IMR-90 (cell line): ENCODE results near the gene COL23A1. TPM values are rescaled to one million over a fixed set of nuclear protein-coding genes. Genes with fewer than 3 reads are reported as not detected.

Experiments
- ATAC-seq: fragments of 200-7000 bp; cut with Tn5 transposase; 2 replicates; pipeline ENCODE4 v1.9.1; 2020; ENCODE audit warnings: low read depth, mild to moderate bottlenecking, moderate library complexity
- BruUV-seq: library from RNA; stranded (reverse); fragments of 400-500 nt; replicated peaks from 2 replicates; lab custom pipeline; 2021; lab: Mats Ljungman, UMichigan
- CTCF ChIA-PET: fragments of 300-600 bp; formaldehyde crosslinking; extraction: SDS; loops from one replicate; lab custom pipeline; 2021; ENCODE audit warnings: antibody characterized with exemption; lab: Yijun Ruan, JAX
- POLR2A ChIA-PET: fragments of 300-600 bp; sonication (Branson Sonifier 250); formaldehyde crosslinking; loops from one replicate; lab custom pipeline; 2022; ENCODE audit warnings: antibody characterized with exemption; ENCODE audit not compliant: unreplicated experiment; lab: Charles Lee
- DNase-seq: peaks from one replicate; pipeline ENCODE4 v3.0.0; 2013
- H2AFZ ChIP-seq: replicated peaks from 2 replicates; pipeline ENCODE3; 2013; ENCODE audit warnings: low read length, mild to moderate bottlenecking; ENCODE audit not compliant: poor library complexity
- H2AK5ac ChIP-seq: 2 replicates; pipeline ENCODE4 v1.6.1; 2013; ENCODE audit warnings: low read depth, low read length, inconsistent platforms
- H2AK9ac ChIP-seq: replicated peaks from 2 replicates; pipeline ENCODE3; 2013; ENCODE audit warnings: mild to moderate bottlenecking, low read depth, low read length, moderate library complexity; ENCODE audit not compliant: poor library complexity
- H2BK120ac ChIP-seq: 2 replicates; pipeline ENCODE4 v1.6.1; 2013; ENCODE audit warnings: low read depth, low read length, inconsistent platforms
- H2BK15ac ChIP-seq: 3 replicates; pipeline ENCODE4 v1.6.1; 2013; ENCODE audit warnings: low read depth, low read length, inconsistent platforms
- H2BK20ac ChIP-seq: 2 replicates; pipeline ENCODE4 v1.6.1; 2013; ENCODE audit warnings: low read depth, mild to moderate bottlenecking, inconsistent platforms, low read length, moderate library complexity
- H2BK5ac ChIP-seq: 2 replicates; pipeline ENCODE4 v1.6.1; 2013; ENCODE audit warnings: mild to moderate bottlenecking, low read depth, low read length, inconsistent platforms; ENCODE audit not compliant: poor library complexity, severe bottlenecking
- H3K14ac ChIP-seq: replicated peaks from 2 replicates; pipeline ENCODE4 v1.6.1; 2013; ENCODE audit warnings: low read depth, low read length, inconsistent platforms
- H3K18ac ChIP-seq: 2 replicates; pipeline ENCODE4 v1.6.1; 2013; ENCODE audit warnings: low read depth, low read length, control low read depth
- H3K23ac ChIP-seq: 2 replicates; pipeline ENCODE4 v1.6.1; 2013; ENCODE audit warnings: low read depth, low read length, inconsistent platforms
- H3K27ac ChIP-seq: 2 replicates; pipeline ENCODE4 v1.5.1; 2013; ENCODE audit warnings: mild to moderate bottlenecking, control low read depth, low read length; ENCODE audit not compliant: insufficient read depth
- H3K27me3 ChIP-seq: 2 replicates; pipeline ENCODE4 v1.6.1; 2013; ENCODE audit warnings: low read length; ENCODE audit not compliant: control insufficient read depth, insufficient read depth
- H3K36me3 ChIP-seq: 2 replicates; pipeline ENCODE4 v1.6.1; 2013; ENCODE audit warnings: low read length, mixed read lengths; ENCODE audit not compliant: control insufficient read depth, insufficient read depth
- H3K4ac ChIP-seq: 2 replicates; pipeline ENCODE4 v1.6.1; 2013; ENCODE audit warnings: low read depth, low read length, inconsistent platforms
- H3K4me1 ChIP-seq: 2 replicates; pipeline ENCODE4 v1.6.1; 2013; ENCODE audit warnings: low read length, mixed read lengths; ENCODE audit not compliant: control insufficient read depth, insufficient read depth
- H3K4me2 ChIP-seq: 2 replicates; pipeline ENCODE4 v1.6.1; 2013; ENCODE audit warnings: low read depth, mild to moderate bottlenecking, control low read depth, low read length, moderate library complexity
- H3K4me3 ChIP-seq: 2 replicates; pipeline ENCODE4 v1.5.1; 2013; ENCODE audit warnings: low read depth, mild to moderate bottlenecking, control low read depth, low read length, moderate library complexity; ENCODE audit not compliant: insufficient read depth
- H3K56ac ChIP-seq: 2 replicates; pipeline ENCODE4 v1.6.1; 2013; ENCODE audit warnings: low read length, inconsistent platforms; ENCODE audit not compliant: insufficient read depth; ENCODE audit errors: extremely low read depth
- H3K79me1 ChIP-seq, 2 experiments: 2 replicates each; pipeline ENCODE4 v1.6.1; 2013; ENCODE audit warnings: low read length in 2 of 2, inconsistent platforms in 1 of 2, low read depth in 1 of 2
- H3K9ac ChIP-seq: 2 replicates; pipeline ENCODE4 v1.6.1; 2013; ENCODE audit warnings: low read depth, low read length, control low read depth
- H3K9me1 ChIP-seq: 2 replicates; pipeline ENCODE4 v1.6.1; 2013; ENCODE audit warnings: low read length, inconsistent platforms; ENCODE audit not compliant: insufficient read depth
- H3K9me3 ChIP-seq: 2 replicates; pipeline ENCODE4 v1.6.1; 2013; ENCODE audit warnings: low read length; ENCODE audit not compliant: control insufficient read depth, insufficient read depth
- H4K20me1 ChIP-seq: 2 replicates; pipeline ENCODE4 v1.6.1; 2013; ENCODE audit warnings: low read length, inconsistent platforms; ENCODE audit not compliant: insufficient read depth
- H4K5ac ChIP-seq: 2 replicates; pipeline ENCODE4 v1.6.1; 2013; ENCODE audit warnings: mild to moderate bottlenecking, low read depth, low read length, control low read depth
- H4K8ac ChIP-seq, 2 experiments: 2 replicates each; pipeline ENCODE4 v1.6.1; 2013; ENCODE audit warnings: low read depth in 2 of 2, low read length in 2 of 2, control low read depth in 1 of 2, inconsistent platforms in 1 of 2
- H4K91ac ChIP-seq: 2 replicates; pipeline ENCODE4 v1.6.1; 2013; ENCODE audit warnings: low read depth, low read length, inconsistent platforms; ENCODE audit not compliant: insufficient read depth
- CTCF ChIP-seq: conservative IDR thresholded peaks from 2 replicates; pipeline ENCODE4 v1.5.1; 2012; ENCODE audit warnings: mild to moderate bottlenecking, low read depth, low read length, improper control_type of control experiment
- MAFK ChIP-seq: IDR thresholded peaks from 2 replicates; pipeline ENCODE4 v1.6.1; 2012; ENCODE audit warnings: low read depth, low read length, improper control_type of control experiment
- WGBS, 2 experiments: methylation state at CpG; one replicate each; pipeline versions ENCODE4 v1.1.5 to v1.1.7; 2013; ENCODE audit warnings: missing lambda C conversion rate in 2 of 2; ENCODE audit not compliant: insufficient read length in 1 of 2; ENCODE audit errors: extremely low coverage in 2 of 2; 5-methylcytosine and 5-hydroxymethylcytosine counted together
- dilution Hi-C: fragments of 300-500 bp; cut with HindIII; formaldehyde crosslinking; loops from one replicate; pipeline ENCODE4 v1.14.3; 2018; ENCODE audit warnings: low sequenced_read_pairs; ENCODE audit not compliant: unreplicated experiment
- in situ Hi-C: fragments of 300-500 bp; cut with MboI; formaldehyde crosslinking; loops from 3 replicates; pipeline ENCODE4 v1.14.3; 2019; ENCODE audit warnings: low sequenced_read_pairs, inconsistent platforms, mixed read lengths
- intact Hi-C: fragments of 100-400 bp; cut with micrococcal nuclease; formaldehyde crosslinking; loops from 2 replicates; pipeline ENCODE4 v1.10.0; 2022
- polyA plus RNA-seq, 3 experiments: library from polyadenylated mRNA; depleted of rRNA; stranded (reverse); fragments of >200 nt; gene quantifications; 2 replicates each; pipeline ENCODE4 v1.2.3, GENCODE V29; 2012; ENCODE audit warnings: low replicate concordance in 1 of 3
- total RNA-seq: library from RNA; depleted of rRNA; stranded (reverse); fragments of >200 nt; gene quantifications from 2 replicates; pipeline ENCODE4 v1.2.3, GENCODE V29; 2012

Gene COL23A1
- total and polyA plus RNA-seq, 2 of the 4 experiments (the other 2 are of a cell fraction), result not detected

GRCh38 chr5:178619390-178619789, 29.2 kb upstream of the COL23A1 start:
- WGBS, 2 experiments, result 29% methylated on average over 1 of the region's 1 CpG; no CpG with 5 or more reads in 1 of the 2 experiments
- Histone ChIP-seq H3K9ac (no peak overlapping the region), H4K20me1 (peaks cover 5% of the 10 kb centered on the region; the same call in 1 of the 2 replicates), H3K4ac (no peak overlapping the region), H2BK5ac (no peak overlapping the region), H3K23ac (no peak overlapping the region), H3K4me1 (peaks cover 2% of the 10 kb centered on the region; the same call in 1 of the 2 replicates), H3K79me1 (peaks cover 9 to 18% of the 10 kb centered on the region in 2 experiments), H3K4me3 (no peak overlapping the region), H2BK120ac (no peak overlapping the region), H3K36me3 (peaks cover 41% of the 10 kb centered on the region), H2AFZ (no peak overlapping the region), H2AK5ac (no peak overlapping the region), H2AK9ac (no peak overlapping the region), H3K9me3 (no peaks in the 10 kb centered on the region), H3K14ac (no peak overlapping the region), H4K91ac (no peak overlapping the region), H4K5ac (no peak overlapping the region), H2BK20ac (no peak overlapping the region), H3K27me3 (no peaks in the 10 kb centered on the region), H4K8ac (no peak overlapping the region), H2BK15ac (no peak overlapping the region), H3K27ac (no peak overlapping the region), H3K18ac (no peak overlapping the region), H3K56ac (no peak overlapping the region), H3K9me1 (no peaks in the 10 kb centered on the region; the same call in 1 of the 2 replicates), H3K4me2 (no peak overlapping the region)
- ATAC-seq, result no peak
- TF ChIP-seq MAFK (no peak), CTCF (no peak)
- in situ Hi-C loops (no loop called here), dilution Hi-C loops (no loop called here), intact Hi-C loops (no loop called here)
- DNase-seq, result no peak
- POLR2A ChIA-PET, result no interaction called here
- no TSS peak for BruUV-seq
- CTCF ChIA-PET, result no interaction called here
